ENCODE results near the gene KLHL3. TPM values are rescaled to one million over a fixed set of nuclear protein-coding genes. Genes with fewer than 3 reads are reported as not detected.

KLHL3 gene
- polyA plus RNA-seq, 1 donor, result 4.0 TPM

DNA sequence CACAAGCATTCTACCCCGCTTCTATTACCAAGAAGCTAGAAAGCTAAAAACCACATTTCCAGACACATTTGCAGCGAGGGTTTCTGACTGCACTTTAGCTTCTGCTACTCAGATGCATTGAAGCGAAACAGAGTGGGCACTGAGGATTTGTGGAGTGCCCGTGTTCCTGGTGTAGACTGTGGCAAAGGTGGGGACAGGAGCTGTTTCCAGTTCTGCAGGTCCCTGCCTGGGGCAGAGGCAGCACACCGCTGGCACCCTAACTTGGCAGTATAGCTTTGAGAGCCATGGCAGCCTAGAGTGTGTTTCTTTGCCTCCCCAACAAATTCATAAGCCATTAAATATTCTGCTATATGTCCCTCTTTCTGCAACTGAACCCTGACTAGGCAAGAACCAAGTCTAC is 128.1 kb downstream of the KLHL3 start:
- DNase-seq, result no peak

DNA sequence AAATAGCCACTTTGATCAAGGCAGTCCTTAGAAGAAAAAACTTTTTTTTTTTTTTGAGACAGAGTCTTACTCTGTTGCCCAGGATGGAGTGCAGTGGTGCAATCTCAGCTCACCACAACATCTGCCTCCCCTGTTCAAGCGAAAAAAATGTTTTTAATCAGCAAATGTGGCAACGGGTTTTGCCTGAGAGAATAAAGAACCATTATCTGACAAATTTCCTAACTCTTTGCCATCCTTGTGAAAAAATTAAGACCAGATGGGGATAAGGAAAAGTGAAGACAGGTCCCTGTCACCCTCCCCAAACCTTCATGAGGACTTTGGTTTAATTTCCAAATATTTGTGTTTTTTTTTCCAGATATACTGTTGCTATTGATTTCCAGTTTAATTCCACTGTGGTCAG is 129.5 kb downstream of the KLHL3 start:
- no peak for DNase-seq

DNA sequence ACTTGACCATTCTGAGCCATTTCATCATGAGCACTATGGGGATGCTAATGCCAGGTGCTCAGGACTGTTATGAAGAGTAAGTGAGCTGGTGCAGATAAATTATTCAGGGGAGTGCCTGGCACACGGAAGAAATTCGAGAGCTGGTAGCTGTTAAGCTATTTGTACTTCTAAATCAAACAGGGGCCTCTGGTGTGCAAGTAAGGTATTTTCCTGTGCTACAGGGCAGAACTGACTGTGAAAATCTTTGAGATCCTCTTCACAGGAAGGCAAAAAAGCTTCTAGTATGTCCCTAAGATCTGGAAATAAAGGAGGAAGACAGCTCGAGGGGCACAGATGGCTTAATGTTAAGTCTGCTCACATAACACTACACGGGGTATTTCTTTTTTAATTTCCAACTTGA is 130.5 kb downstream of the KLHL3 start:
- no peak for DNase-seq

DNA sequence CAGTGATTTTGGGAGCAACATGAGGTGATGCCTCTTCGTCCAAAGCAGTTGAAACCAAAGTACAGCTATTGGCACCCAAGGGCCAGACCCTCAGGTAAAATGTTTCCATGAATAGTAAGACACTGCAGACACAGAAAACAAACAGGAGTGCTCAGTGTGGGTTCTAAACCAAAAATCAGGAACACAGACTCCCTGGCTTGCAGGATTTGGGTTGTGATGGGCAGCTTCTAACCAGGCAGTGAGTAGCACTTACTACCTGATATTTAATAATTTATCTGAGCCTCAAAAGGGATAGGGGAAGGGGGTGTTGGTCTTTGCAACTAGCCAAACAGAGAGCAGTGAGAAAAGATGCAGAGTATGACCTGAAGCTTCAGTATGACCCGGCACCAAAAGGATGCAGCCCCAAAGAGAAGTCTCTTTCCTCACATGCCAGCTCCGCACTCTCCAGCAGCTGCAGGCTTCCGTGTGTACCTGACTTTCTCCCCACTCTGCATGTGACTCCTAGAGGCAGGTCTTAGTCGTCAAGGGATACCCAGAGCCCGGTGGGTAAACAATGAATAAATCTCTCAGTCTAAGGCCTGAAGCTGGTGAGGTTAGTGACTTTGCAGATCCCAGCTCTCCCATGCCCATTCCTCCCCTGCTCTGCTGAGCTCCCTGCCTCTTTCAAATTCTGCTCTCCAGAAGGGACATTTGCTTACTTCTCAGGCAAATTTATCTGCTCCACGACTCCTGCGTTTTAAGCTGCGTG is 131.4 kb downstream of the KLHL3 start:
- no peak for DNase-seq

DNA sequence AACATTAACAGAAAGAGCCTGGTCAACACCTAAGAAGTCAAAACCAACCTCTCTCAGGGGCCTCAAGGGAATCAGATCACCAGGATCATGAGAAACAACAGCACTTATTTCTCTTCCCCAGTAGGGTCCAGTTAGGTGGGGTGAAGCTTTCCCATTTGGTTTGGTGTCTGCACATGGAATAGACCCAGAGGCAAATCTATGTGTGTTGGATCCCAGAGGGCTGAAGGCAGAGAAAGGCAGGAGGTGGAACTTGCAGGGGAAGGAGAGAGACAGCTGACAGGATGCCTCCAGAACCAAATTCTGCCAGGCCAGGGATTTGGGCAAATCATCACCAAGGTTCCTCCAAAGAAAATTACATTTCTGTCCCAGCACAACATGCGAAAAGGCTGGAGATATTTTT is 132.0 kb downstream of the KLHL3 start:
- no peak for DNase-seq

DNA sequence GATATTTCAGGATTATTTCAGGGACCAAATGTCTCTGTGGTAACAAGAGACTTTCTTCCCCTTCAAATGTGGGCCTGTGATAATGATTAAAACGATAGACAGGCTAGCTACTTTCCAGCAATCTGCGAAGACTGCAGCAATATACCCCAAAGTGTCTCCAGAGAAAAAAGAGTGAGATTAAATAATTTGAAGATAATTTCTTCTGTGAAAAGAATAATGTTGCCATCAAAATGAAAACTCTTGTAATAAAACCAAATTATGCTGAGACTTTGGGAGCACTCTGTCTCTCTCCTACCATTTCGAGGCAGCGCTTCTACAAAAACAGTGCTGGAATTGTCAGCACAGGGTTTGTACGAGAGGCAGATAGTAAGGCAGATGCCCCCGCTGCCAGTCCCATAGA is 132.5 kb downstream of the KLHL3 start:
- no peak for DNase-seq

DNA sequence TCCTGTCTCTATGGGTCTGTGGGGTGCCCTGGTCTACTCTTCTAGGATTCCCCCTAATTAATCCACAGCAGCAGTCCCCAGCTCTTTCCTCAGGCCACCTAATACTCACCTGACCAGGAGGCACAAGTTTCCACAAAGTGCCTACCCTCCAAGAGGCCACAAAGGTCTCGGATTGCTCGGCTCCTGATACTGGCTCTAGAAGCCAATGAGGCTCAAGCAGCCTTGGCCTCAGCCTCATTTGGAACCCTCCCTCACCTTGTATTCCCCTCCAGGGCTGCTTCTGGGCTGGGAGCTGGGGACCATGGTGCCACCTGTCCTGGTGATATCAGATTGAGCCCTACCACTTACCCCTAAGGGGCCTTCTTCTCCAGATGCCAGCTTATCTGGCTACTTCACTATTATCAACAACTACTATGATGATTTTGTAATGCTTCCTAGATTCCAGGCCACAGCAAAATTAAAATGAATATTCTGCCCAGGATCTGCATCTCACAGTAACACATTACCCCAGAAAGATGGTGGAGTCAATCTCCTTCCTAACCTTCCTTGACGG is 133.1 kb downstream of the KLHL3 start:
- no peak for DNase-seq

DNA sequence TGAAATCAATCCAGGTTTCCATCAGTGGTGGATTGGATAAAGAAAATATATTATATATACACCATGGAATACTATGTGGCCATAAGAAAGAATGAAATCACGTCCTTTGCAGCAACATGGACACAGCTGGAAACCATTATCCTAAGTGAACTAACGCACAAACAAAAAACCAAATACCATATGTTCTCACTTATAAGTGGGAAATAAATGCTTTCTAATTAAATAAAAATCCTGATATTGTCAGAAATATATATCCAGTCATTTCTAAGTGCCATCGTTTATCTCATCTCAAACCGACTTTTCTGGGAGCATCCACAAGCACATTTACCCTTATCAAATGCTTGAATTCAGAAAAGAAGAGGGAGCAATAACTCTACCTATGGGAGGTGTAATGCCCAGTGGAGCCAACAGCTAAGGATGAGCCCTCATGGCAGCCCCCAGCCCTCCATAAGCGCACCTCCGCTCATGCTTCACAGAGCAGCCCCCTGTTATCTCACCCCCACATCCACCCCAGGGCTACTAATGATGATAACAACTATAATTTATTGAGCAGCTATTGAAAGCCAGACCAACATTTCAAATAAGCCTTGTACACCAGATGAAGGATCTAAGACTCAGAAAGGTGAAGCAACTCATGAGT is 135.0 kb downstream of the KLHL3 start:
- DNase-seq, result no peak

DNA sequence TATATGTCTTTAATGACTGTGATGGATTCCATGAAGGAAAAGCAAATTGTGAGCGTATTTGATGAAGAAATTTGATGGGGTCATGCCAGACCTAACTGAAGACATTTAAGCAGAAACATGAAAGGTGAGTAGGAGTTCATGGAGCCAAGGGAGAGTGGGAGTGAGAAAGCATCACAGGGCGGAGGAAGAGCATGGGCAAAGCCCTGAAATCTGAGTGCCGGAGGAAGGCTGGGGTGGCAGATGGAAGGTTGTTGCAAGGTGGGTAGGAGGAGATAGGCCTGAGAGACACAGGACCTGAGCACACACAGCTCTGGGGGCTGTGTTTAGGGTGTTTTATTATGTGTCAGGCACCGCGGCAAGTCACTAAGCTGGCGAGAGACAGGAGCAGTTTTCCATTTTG is 136.4 kb downstream of the KLHL3 start:
- DNase-seq, result no peak

DNA sequence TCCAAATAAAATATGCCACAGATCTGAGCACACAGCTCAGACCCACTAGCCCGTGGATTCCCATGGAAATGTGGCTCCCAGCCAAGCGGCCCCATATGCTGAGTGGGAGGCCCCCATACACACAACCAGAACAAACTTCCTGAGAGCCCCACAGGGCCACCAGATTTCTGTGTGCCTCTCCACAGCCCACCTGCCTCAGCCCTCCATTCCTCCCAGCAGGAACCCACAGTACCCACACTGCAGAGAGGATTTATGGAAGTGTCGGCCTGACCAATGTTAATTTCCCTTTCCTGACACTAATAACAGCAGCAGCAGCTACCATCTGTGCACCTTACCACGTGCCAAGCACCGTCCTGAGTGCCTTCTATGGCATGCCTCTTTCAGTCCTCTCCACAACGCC is 137.5 kb downstream of the KLHL3 start:
- DNase-seq, result no peak

DNA sequence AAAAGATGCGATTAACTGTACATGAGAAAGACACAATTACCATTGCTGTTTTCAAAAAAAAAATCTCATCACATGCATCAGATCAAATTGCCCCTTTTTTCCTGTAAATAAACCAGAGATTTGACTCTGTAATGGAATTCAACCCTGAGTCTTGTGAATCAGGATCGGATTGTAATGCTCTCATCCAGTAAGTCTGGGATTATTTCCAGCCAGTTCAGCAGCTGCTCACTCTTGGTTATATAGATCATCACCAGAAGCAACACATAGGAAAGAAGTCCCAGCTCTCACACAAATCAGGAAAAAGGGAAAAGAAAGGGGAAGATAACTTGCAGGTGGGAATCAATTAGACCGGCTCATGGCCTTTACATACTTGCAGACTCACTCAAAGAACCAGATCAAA is 138.9 kb downstream of the KLHL3 start:
- DNase-seq, result peak; percentile 34

DNA sequence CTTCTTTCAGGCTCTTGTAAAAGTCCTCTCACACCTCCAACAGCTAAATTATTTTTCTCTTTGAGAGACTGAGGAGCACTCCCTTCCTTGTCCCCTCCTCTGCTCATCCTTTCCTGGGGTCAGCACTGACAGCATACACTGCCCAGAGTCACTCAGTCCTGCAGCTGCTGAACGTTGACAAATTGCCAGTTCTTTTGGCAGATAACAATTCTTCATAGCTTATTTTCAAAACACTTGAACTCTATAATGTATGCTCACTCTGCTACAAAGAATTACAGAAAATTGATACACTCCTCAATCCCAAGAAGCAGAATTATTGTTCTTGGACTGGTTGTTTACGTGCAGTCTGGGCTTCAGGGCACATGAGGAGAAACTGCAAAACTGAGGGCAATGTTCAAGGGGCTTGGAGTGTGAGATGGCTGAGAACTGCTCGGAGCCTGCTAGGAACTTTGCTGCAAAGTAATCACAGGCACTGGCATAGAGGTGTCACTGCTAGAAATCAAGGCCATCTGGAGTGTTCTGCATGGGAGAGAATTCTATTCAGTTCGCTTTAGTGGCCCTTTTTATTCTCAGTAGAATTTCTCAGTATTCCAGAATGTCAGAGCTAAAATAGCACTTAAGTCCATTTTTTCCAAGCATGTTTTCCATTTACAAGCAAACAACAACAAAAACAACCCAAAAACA is 140.4 kb downstream of the KLHL3 start:
- DNase-seq, result peak; percentile 20

DNA sequence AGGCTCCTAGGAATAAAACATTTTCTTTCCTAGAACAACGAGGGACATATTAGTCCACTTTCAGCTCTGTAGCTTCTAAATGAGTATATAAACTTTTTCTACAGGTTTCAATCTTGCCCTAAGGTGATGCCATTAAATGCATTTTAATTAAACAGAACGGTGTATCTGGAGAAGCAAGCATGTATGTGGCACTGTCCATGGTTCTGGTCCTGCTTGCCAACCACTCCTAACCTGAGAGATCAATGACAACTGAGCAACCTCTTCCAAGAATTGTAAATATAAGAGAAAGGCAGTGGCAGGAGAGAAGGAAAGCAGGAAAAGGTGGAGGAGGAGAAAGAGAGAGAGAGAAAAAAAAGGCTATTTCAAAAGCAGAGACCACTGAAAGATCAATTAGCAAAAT is 141.2 kb downstream of the KLHL3 start:
- DNase-seq, result no peak

DNA sequence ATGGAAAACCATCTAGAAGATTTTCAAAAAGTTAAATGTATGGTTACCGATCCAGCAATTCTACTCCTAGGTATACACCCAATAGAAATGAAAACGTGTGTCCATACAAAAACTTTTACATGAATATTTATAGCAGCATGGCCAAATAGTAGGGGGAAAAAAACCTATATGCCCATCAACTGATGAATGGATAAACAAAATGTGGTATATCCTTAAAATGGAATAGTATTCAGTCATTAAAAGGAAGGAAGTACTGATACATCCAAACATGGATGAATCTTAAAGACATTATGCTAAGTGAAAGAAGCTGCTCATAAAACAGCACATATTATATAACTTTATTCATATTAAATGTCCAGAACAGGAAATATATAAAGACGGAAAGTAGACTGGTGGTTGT is 143.6 kb downstream of the KLHL3 start:
- DNase-seq, result no peak

DNA sequence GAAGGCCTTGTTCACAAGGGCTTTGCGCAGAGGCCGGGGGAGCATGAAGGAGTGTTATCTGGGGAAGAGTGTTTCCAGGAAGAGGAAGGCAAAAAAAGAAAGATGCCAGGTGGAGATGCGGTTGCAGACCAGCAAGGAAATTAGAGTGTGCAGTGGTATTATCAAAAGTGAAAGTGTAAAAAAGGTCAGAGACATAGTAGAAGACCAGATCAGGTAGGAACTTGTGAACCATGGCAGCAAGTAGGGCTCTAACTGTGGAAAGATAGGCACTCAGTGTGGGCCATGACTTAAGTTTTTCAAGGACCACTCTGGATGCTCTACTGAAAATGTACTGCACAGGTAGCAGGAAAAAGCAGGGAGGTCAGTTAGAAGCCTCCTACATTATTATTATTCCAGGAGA is 146.7 kb downstream of the KLHL3 start:
- no peak for DNase-seq

DNA sequence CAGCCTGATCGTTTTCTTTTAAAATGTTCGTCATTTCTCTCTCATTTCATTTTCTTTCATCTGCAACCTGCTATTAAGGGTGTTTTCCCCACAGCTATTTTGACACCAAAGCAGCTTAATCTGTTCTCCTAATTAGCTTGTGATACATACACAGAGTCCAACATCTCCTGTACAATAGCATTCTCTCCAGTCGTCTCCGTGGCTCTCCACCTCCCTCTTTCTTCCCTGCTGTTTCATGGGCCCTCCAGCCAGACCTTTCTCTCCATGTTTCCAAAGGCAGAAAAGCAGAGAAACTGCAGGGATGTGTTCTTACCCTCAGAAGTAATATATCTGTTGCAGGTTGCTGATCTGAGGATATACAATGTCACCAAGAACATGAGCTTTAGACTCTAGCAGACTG is 148.0 kb downstream of the KLHL3 start:
- DNase-seq, result no peak

DNA sequence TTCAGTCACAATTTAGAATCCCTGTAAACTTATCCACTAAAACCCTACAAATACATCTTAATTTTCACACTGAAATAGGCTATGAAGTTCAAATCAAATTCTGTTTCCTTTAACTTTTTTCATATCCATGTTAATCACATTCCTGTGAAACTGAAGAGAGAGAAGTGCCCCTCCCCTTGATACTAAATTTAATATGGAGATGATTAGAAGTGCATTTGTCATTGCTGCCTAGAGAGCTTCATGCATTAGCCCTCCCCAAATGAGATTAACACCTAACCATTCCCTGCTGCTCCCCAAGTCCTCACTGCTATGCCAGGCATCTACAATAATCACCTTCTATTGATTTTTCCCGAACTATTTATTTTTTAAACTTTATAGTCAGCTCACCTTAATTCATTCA is 151.6 kb downstream of the KLHL3 start:
- DNase-seq, result no peak

DNA sequence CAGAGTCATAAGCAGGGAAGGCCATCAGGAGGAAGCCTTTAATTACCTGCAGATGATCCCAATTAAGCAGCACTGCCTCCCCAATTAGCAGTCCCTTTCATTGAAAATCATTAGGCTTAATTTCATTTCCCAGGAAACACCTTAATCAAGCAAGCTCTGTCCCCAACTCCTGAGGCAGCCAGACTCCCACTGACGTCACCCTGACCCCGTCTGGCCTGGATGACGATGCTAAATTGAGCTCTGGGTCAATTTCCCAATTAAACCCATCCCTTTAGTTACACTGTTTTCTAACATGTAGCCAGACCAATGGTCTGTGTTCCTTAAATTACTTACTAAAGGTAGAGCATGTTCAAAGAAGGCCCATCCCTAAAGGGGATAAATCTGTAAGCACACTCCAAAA is 152.8 kb downstream of the KLHL3 start:
- no peak for DNase-seq

DNA sequence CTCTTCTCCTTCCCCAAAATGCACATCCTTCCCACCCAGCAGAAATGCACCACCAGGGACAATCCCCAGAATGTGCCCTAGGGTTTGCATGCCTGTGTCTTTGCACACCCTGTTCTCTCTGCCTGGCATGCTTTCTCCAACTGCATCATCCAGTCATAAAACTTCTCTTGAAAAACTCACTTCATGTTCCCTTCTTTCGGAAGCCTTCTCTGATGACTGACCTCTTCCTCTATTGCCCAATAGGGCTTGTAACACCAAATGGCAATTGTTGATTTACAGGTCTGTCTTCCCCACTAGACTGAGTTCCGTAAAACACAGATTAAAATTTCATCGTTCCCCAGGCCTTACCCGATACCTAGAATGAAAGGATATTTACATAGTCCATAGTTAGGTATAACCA is 153.7 kb downstream of the KLHL3 start:
- no peak for DNase-seq

DNA sequence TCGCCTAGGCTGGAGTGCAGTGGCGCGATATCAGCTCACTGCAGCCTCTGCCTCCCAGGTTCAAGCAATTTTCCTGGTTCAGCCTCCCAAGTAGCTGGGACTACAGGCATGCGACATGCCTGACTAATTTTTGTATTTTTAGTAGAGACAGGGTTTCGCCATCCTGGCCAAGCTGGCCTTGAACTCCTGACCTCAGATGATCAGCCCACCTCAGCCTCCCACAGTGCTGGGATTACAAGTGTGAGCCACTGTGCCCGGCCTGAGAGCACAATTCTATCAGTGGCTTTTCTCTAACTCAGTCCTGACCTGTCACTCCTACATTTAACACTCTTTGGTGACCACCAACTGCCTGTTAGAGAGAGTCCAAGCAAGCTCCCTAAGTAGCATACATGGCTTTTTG is 154.1 kb downstream of the KLHL3 start:
- DNase-seq, result no peak

DNA sequence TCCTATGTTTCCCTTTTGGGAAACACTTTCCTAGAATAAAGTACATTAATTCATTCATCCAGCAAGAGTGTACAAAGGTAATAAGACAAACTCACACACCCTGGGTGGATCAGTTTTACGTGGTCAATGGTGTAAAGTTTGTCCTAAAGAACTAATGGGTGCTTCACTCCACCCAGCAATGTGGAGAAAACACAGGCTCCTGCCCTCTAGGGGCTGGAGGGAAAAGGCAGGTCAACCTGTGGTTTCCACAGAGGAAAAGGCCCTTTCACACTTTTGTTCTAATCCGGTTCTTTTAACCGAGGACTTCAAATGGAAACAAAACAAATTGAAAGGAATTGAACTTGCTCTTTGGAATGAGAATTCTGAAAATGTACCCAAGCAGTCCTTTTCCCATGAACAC is 155.9 kb downstream of the KLHL3 start:
- no peak for DNase-seq

DNA sequence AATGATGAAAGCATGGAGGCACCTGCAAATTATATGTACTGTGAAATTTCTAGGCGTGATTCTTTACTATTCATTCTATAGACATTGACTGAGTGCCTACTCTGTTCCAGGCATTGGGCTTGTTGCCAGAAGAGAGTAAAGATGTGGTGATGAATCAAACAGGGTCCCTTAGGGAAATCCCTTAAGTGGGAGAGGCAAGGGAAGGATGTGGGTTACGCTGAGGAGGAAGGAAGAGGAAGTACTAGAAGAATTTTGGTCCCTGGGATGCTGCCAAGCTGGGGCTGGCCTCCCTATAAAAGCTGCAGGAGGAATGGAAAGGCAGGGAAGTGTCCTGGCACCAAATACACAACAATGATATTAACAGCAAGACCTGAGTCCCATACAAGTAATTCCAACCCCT is 160.0 kb downstream of the KLHL3 start:
- no peak for DNase-seq

DNA sequence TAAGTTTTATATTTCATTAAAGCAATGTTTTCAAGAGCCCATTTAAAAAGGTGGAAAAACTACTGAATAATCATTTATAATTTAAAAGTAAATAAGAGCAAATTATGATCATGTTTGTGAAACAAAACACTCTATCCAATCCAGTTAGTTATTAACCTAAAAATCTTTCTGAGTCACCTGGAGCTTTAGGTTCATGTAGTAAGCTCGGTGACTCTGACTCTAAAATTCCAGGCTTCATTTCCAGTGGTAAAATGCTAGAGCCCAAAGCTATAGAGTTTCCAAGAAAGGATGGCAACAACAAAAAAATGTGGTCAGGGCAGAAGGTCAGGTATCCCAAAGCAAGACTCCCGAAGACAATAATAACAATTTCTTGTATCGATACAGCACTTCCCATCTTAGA is 160.7 kb downstream of the KLHL3 start:
- no peak for DNase-seq

DNA sequence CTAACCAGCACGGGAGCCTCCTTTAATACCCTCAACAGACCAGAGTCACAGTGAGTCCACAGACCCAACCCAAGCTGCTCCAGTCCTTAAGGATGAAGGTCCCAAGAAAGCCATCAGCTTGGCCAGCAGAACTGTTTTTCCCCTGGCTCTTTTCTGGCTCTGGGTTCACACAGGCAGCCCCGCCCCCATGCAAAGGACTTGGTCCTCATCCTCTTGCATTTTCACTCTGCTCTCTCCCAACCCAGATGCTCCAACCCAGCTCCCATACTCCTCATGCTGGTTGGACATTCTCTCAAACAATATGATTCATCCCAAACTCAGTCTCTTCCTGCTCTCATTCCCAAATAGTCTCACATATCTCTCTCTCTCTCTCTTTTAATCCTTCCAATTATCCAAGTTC is 162.5 kb downstream of the KLHL3 start:
- DNase-seq, result no peak
